SK-N-SH (cell line): ENCODE results near the gene ARHGAP42. TPM values are rescaled to one million over a fixed set of nuclear protein-coding genes. Genes with fewer than 3 reads are reported as not detected.
"Not testable (repeated sequence)": the region's sequence is repeated elsewhere in the genome, so short reads cannot be mapped to it uniquely, and the experiment has no call there.

ENCODE experiments used
- CTCF ChIA-PET: fragments of 300-600, 350-600 bp; formaldehyde crosslinking; extraction: SDS; loops from one replicate; lab custom pipeline; 2021; lab: Yijun Ruan, JAX
- POLR2A ChIA-PET: fragments of 350-600 bp; sonication (Branson Sonifier 250); formaldehyde crosslinking; extraction: SDS; loops from one replicate; lab custom pipeline; 2020; ENCODE audit warnings: antibody characterized with exemption, inconsistent platforms; lab: Yijun Ruan, JAX
- DNase-seq: peaks from one replicate; pipeline ENCODE4 v3.0.0; 2012
- H2AFZ ChIP-seq: fragments of 200-600 bp; sonication (generic); 2 replicates; pipeline ENCODE4 v1.8.1; 2016; ENCODE audit warnings: antibody characterized with exemption, mild to moderate bottlenecking, low read depth
- H3F3A ChIP-seq: fragments of 200-600 bp; sonication (generic); replicated peaks from 2 replicates; pipeline ENCODE3; 2016; ENCODE audit warnings: antibody characterized with exemption, mild to moderate bottlenecking; ENCODE audit not compliant: insufficient read depth
- H3K27ac ChIP-seq, 2 experiments: fragments of 200-500 bp in 1 of 2; fragments of 200-600 bp in 1 of 2; sonication (Bioruptor generic) in 1 of 2; sonication (generic), shearing (Covaris generic) in 1 of 2; 2 replicates each; pipeline versions ENCODE4 v1.5.1 to v1.6.1; 2014 to 2016; ENCODE audit warnings: low read depth in 2 of 2, inconsistent platforms in 1 of 2, low read length in 1 of 2, mild to moderate bottlenecking in 1 of 2, mixed read lengths in 1 of 2
- H3K27me3 ChIP-seq: fragments of 200-600 bp; sonication (generic), shearing (Covaris generic); 2 replicates; pipeline ENCODE4 v1.6.1; 2016; ENCODE audit warnings: mixed run types; ENCODE audit not compliant: insufficient read depth
- H3K36me3 ChIP-seq, 2 experiments: fragments of 200-500 bp in 1 of 2; fragments of 200-600 bp in 1 of 2; sonication (Bioruptor generic) in 1 of 2; sonication (generic) in 1 of 2; replicated peaks in 1 of 2; 2 replicates each; pipeline versions ENCODE3 to v1.5.1; 2014 to 2016; ENCODE audit warnings: low read length in 1 of 2, mild to moderate bottlenecking in 1 of 2; ENCODE audit not compliant: insufficient read depth in 2 of 2, control insufficient read depth in 1 of 2
- H3K4me1 ChIP-seq, 2 experiments: fragments of 200-500 bp in 1 of 2; fragments of 200-600 bp in 1 of 2; sonication (Bioruptor generic) in 1 of 2; sonication (generic), shearing (Covaris generic) in 1 of 2; 2 replicates each; pipeline versions ENCODE4 v1.5.1 to v1.6.1; 2014 to 2016; ENCODE audit warnings: low read depth in 1 of 2, low read length in 1 of 2, mixed run types in 1 of 2; ENCODE audit not compliant: insufficient read depth in 2 of 2, control insufficient read depth in 1 of 2
- H3K4me2 ChIP-seq: fragments of 200-600 bp; sonication (generic), shearing (Covaris generic); 2 replicates; pipeline ENCODE4 v1.6.1; 2017; ENCODE audit warnings: mixed run types
- H3K4me3 ChIP-seq, 2 experiments: fragments of 200-500 bp in 1 of 2; fragments of 200-600 bp in 1 of 2; sonication (Bioruptor generic) in 1 of 2; sonication (generic), shearing (Covaris generic) in 1 of 2; 2 replicates each; pipeline versions ENCODE4 v1.5.1 to v1.8.1; 2014 to 2016; ENCODE audit warnings: low read depth in 2 of 2, inconsistent platforms in 1 of 2, low read length in 1 of 2, mild to moderate bottlenecking in 1 of 2, mixed read lengths in 1 of 2, moderate library complexity in 1 of 2
- H3K79me2 ChIP-seq: fragments of 200-600 bp; sonication (generic); 2 replicates; pipeline ENCODE4 v1.8.1; 2017; ENCODE audit warnings: mild to moderate bottlenecking; ENCODE audit not compliant: insufficient read depth
- H3K9ac ChIP-seq: fragments of 200-600 bp; sonication (generic); 2 replicates; pipeline ENCODE4 v1.6.1; 2017; ENCODE audit warnings: mixed run types
- H3K9me2 ChIP-seq: fragments of 200-600 bp; sonication (generic); 2 replicates; pipeline ENCODE4 v1.6.1; 2017; ENCODE audit warnings: mixed run types
- H3K9me3 ChIP-seq: fragments of 200-600 bp; sonication (generic); 2 replicates; pipeline ENCODE4 v1.6.1; 2017; ENCODE audit warnings: mixed run types, mild to moderate bottlenecking, moderate library complexity
- H4K20me1 ChIP-seq: fragments of 200-600 bp; sonication (generic); 2 replicates; pipeline ENCODE4 v1.6.1; 2017; ENCODE audit warnings: mild to moderate bottlenecking, mixed run types; ENCODE audit not compliant: insufficient read depth
- CTCF ChIP-seq: fragments of 200-600 bp; sonication (generic); IDR thresholded peaks from 2 replicates; pipeline ENCODE4 v1.6.1; 2017; ENCODE audit warnings: antibody characterized with exemption, mild to moderate bottlenecking, moderate library complexity
- EP300 ChIP-seq, 2 experiments: IDR thresholded peaks; 2 replicates each; pipeline versions ENCODE4 v1.4.0 to v1.6.1; 2012; ENCODE audit warnings: borderline replicate concordance in 1 of 2, low read depth in 1 of 2, low read length in 1 of 2
- EZH2phosphoT487 ChIP-seq: fragments of 200-600 bp; sonication (generic); IDR thresholded peaks from 2 replicates; pipeline ENCODE4 v1.6.1; 2017; ENCODE audit warnings: low read depth, mixed run types, mild to moderate bottlenecking, antibody characterized with exemption, moderate library complexity, borderline replicate concordance
- FOSL2 ChIP-seq: IDR thresholded peaks from 2 replicates; pipeline ENCODE4 v1.4.0; 2012; ENCODE audit warnings: low read depth, mild to moderate bottlenecking, moderate library complexity, borderline replicate concordance
- GABPA ChIP-seq: IDR thresholded peaks from 2 replicates; pipeline ENCODE4 v1.4.0; 2012; ENCODE audit warnings: low read depth, mild to moderate bottlenecking
- GATA2 ChIP-seq: sonication (generic); formaldehyde crosslinking; IDR thresholded peaks from 2 replicates; pipeline ENCODE4 v1.5.0; 2020; ENCODE audit warnings: mild to moderate bottlenecking, missing genetic modification reagents
- MEF2A ChIP-seq: IDR thresholded peaks from 2 replicates; pipeline ENCODE4 v1.4.0; 2012; ENCODE audit warnings: low read depth, borderline replicate concordance
- MXI1 ChIP-seq: IDR thresholded peaks from 2 replicates; pipeline ENCODE4 v1.6.1; 2012; ENCODE audit warnings: mild to moderate bottlenecking, low read depth, low read length, improper control_type of control experiment
- NRF1 ChIP-seq: IDR thresholded peaks from 2 replicates; pipeline ENCODE4 v1.6.1; 2012; ENCODE audit warnings: low read depth, mild to moderate bottlenecking, low read length
- PBX3 ChIP-seq: IDR thresholded peaks from 2 replicates; pipeline ENCODE4; 2012
- POLR2AphosphoS5 ChIP-seq: IDR thresholded peaks from 2 replicates; pipeline ENCODE4 v1.6.1; 2012; ENCODE audit warnings: low read depth, low read length
- RCOR1 ChIP-seq: fragments of 150-350 bp; IDR thresholded peaks from 2 replicates; pipeline ENCODE4 v1.6.1; 2017; ENCODE audit warnings: antibody characterized with exemption, low read length
- RFX5 ChIP-seq: IDR thresholded peaks from 2 replicates; pipeline ENCODE4 v1.6.1; 2012; ENCODE audit warnings: mild to moderate bottlenecking, improper control_type of control experiment, low read length
- RXRA ChIP-seq: IDR thresholded peaks from 2 replicates; pipeline ENCODE4 v1.4.0; 2012; ENCODE audit warnings: low read depth, mild to moderate bottlenecking, borderline replicate concordance
- TCF12 ChIP-seq: IDR thresholded peaks from 2 replicates; pipeline ENCODE4 v1.4.0; 2012
- TEAD4 ChIP-seq: IDR thresholded peaks from 2 replicates; pipeline ENCODE4 v1.4.0; 2012; ENCODE audit warnings: mild to moderate bottlenecking, borderline replicate concordance; ENCODE audit not compliant: insufficient read depth
- USF1 ChIP-seq: IDR thresholded peaks from 2 replicates; pipeline ENCODE4 v1.4.0; 2012; ENCODE audit warnings: low read depth, borderline replicate concordance
- WGBS: methylation state at CpG from one replicate; pipeline ENCODE4 v1.1.6; 2017; ENCODE audit warnings: low lambda C conversion rate; 5-methylcytosine and 5-hydroxymethylcytosine counted together
- polyA plus RNA-seq, 3 experiments: library from polyadenylated mRNA; depleted of rRNA; stranded (reverse); fragments of >200 nt; gene quantifications; 2 replicates each; pipeline ENCODE4 v1.2.3, GENCODE V29; 2012

ARHGAP42 gene
- polyA plus RNA-seq, 1 of the 3 experiments (the other 2 are of a cell fraction) = 0.02 TPM

GRCh38 chr11:100901471-100901870, 214.4 kb downstream of the ARHGAP42 start:
- H3K36me3 ChIP-seq, H4K20me1 ChIP-seq, POLR2A ChIA-PET, H2AFZ ChIP-seq, H3K79me2 ChIP-seq, H3K27ac ChIP-seq, H3K9ac ChIP-seq, H3F3A ChIP-seq, H3K27me3 ChIP-seq, H3K9me3 ChIP-seq, DNase-seq, H3K4me3 ChIP-seq, CTCF ChIA-PET, H3K4me1 ChIP-seq, H3K4me2 ChIP-seq, H3K9me2 ChIP-seq: not testable (repeated sequence)
- 6% methylated on average over 3 of the region's 5 CpGs for WGBS

- no peak overlapping the region for H2AFZ ChIP-seq
- no peaks in the 10 kb centered on the region for H4K20me1 ChIP-seq
- H3K9me3 ChIP-seq = no peaks in the 10 kb centered on the region
- peaks cover 13% of the 10 kb centered on the region; the same call in 1 of the 2 replicates for H3K27me3 ChIP-seq
- no peaks in the 10 kb centered on the region for H3K79me2 ChIP-seq
- no peak overlapping the region for H3K9ac ChIP-seq
- H3K27ac ChIP-seq = no peak overlapping the region
- no peak overlapping the region for H3K4me3 ChIP-seq
- ChIA-PET CTCF (no interaction called here), POLR2A (no interaction called here)
- WGBS = 7% methylated on average over 3 of the region's 7 CpGs
- TF ChIP-seq GATA2 (CRISPR knock-in tag) = no peak
- TF ChIP-seq GABPA = no peak
- TF ChIP-seq MXI1 = no peak
- TF ChIP-seq NRF1 = no peak
- TF ChIP-seq POLR2AphosphoS5 = no peak
- TF ChIP-seq USF1 = no peak
- no peak for TF ChIP-seq RCOR1
- no peak for TF ChIP-seq FOSL2
- TF ChIP-seq TCF12 = no peak
- no peak for TF ChIP-seq PBX3
- TF ChIP-seq RXRA = no peak
- no peak for TF ChIP-seq CTCF
- TF ChIP-seq TEAD4 = no peak
- no peak for TF ChIP-seq RFX5
- TF ChIP-seq EP300 (IDR thresholded peaks at IDR 0.05; ENCODE audit: borderline replicate concordance in 1 of 2, low read depth in 1 of 2, low read length in 1 of 2) = no peak
- TF ChIP-seq EZH2phosphoT487 = no peak
- TF ChIP-seq MEF2A = no peak
- DNase-seq = no peak
- H3K4me2 ChIP-seq = no peak overlapping the region
- no peaks in the 10 kb centered on the region for H3K36me3 ChIP-seq
- no peaks in the 10 kb centered on the region for H3K9me2 ChIP-seq
- no peaks in the 10 kb centered on the region for H3K4me1 ChIP-seq
- no peaks in the 10 kb centered on the region for H3F3A ChIP-seq
Observed at GRCh38 chr11:100902454-100903141, 215.5 kb downstream of the ARHGAP42 start.
